Measurements from ENCODE around the gene FSCN2.

The FSCN2 gene

DNA sequence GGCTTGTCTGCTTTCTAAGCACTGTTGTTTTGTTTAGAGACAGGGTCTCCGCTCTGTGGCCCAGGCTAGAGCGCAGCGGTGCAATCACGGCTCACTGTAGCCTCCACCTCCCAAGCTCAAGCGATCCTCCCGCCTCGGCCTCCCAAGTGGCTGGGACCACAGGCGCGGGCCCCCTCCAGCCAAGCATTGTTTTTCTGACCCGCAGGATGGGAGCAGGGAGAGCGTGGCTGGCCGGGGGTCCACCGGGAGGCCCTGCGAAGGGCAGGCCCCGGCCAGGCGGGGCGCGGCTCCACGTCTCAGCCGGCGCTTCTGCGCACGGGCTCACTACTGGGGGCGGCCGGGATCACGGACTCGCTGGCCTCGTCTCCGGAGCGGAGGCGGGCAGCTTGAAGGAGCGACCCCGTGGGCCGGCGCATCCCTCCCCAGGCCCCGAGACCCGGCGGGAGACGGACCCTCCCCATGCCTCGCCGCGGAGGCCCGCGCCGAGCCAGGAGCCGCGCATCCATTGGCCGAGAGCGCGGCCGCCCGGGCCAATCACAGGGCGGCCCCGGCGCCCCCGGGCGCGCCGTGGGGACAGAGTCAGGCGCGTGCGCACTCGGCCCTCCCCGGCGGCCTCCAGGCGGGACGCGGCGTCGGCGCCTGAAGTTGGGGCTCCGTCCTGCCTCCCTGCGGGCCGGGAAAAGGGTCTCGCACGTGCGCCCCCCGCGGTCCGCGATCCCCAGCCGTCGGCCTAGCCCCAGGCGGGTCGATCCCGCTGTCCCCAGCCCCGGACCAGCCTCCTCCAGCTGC lies 40.5 kb upstream of the FSCN2 start:
- Histone ChIP-seq H3K27me3 (ENCODE audit: insufficient read depth, low read length) (no peaks in the 10 kb centered on the region), H3K9me3 (ENCODE audit: low read length) (no peaks in the 10 kb centered on the region), H3K79me2 (ENCODE audit: insufficient read depth, low read length) (no peaks in the 10 kb centered on the region), H3K4me3 (ENCODE audit: low read depth, low read length, poor library complexity, severe bottlenecking) (peak overlapping the region; percentile 56), H3K9me2 (ENCODE audit: low read depth, low read length) (no peaks in the 10 kb centered on the region), H3K4me2 (ENCODE audit: low read length) (peak overlapping the region; percentile 61), H2AFZ (ENCODE audit: low read length) (no peak overlapping the region), H3K36me3 (ENCODE audit: insufficient read depth, low read length) (no peaks in the 10 kb centered on the region), H3K27ac (ENCODE audit: low read depth, low read length, poor library complexity, severe bottlenecking) (no peak overlapping the region), H3K9ac (ENCODE audit: low read length) (peak overlapping the region; percentile 60), H3F3A (ENCODE audit: insufficient read depth, low read length) (no peaks in the 10 kb centered on the region), H4K20me1 (ENCODE audit: insufficient read depth, low read length) (no peaks in the 10 kb centered on the region), H3K4me1 (ENCODE audit: insufficient read depth, low read length, severe bottlenecking) (peaks cover 21% of the 10 kb centered on the region)
- TF ChIP-seq, protein P1, sequence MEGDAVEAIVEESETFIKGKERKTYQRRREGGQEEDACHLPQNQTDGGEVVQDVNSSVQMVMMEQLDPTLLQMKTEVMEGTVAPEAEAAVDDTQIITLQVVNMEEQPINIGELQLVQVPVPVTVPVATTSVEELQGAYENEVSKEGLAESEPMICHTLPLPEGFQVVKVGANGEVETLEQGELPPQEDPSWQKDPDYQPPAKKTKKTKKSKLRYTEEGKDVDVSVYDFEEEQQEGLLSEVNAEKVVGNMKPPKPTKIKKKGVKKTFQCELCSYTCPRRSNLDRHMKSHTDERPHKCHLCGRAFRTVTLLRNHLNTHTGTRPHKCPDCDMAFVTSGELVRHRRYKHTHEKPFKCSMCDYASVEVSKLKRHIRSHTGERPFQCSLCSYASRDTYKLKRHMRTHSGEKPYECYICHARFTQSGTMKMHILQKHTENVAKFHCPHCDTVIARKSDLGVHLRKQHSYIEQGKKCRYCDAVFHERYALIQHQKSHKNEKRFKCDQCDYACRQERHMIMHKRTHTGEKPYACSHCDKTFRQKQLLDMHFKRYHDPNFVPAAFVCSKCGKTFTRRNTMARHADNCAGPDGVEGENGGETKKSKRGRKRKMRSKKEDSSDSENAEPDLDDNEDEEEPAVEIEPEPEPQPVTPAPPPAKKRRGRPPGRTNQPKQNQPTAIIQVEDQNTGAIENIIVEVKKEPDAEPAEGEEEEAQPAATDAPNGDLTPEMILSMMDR (IDR thresholded peaks at IDR 0.05; ENCODE audit: low read length): no peak
- no peak for TF ChIP-seq EZH2 (IDR thresholded peaks at IDR 0.05; ENCODE audit: borderline replicate concordance, low read length)

DNA sequence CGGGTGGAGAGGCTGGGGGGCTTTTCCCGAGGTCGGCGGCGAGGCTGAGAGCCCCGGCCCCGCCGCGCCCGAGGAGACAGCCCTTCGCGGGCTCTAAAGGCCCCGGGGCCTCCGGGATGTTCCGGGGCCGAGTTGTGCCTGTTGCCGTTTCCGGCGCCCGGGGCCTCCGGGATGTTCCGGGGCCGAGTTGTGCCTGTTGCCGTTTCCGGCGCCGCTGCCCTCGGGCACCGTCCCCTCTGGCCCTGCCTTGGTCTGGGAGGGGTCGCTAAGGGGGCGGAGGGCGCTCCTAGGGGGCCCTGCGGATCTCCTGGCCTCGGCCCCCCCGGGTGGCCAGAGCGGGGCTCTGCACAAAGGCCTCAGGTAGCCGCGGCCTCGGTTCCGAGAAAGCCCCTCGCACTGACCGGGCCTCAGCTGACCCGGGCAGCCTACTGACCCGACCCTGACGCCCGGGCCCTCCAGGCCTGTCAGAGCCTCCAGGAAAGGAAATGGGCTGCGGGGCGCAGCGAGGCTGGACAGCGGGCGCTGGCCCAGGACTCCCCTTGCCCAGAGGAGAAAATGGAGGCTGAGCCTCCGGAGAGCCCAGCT lies 39.8 kb upstream of the FSCN2 start:
- peaks cover 21% of the 10 kb centered on the region for H3K4me1 ChIP-seq (ENCODE audit: insufficient read depth, low read length, severe bottlenecking)
- no peak overlapping the region for H2AFZ ChIP-seq (ENCODE audit: low read length)

DNA sequence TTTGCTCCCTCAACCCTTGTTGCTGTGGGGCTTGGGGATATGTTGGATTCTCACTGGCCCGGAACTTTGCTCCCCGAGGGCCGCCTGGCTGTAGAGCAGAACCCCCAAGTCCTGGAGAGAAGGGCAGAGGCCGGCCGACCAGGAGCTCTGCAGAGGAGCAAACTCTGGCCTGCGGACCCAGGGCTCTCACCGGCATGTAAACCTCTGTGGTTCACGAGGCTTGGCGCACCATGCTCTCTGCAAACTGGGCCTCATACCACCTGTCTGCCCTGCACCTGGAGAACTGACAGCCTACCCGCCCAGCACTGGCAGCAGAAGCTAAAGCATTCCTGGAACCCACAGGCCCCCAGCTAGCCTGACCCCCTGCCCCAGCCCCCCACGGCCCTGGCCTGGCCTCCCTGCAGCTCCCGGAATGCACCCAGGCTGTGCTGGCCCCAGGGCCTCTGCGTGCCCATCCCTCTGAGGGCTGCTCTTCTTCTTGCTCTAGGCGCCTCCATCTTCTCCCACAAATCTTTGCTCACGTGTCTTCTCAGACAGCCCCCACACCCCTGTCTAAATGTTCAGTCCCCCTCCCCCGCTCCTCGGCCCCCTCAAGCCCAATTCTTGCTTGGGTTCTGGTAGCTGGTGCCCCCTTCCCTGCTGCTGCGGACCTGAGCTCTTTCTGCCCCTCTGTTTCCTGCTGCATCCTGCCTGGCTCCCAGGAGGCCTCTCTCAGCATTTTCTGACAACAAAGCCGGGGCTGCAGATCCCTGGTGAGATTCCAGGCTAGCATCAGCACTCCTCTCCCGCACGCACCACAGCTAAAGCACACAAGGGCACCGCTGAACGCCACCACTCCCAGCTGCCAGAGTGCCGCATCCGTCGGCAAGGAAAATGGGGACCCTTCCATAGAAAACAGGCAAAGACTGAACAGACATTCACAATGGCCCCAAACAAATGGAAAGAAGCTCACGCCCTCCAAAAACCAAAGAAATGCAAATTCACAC lies 38.9 kb upstream of the FSCN2 start:
- Histone ChIP-seq H3F3A (ENCODE audit: insufficient read depth, low read length) (no peaks in the 10 kb centered on the region), H4K20me1 (ENCODE audit: insufficient read depth, low read length) (no peaks in the 10 kb centered on the region), H3K79me2 (ENCODE audit: insufficient read depth, low read length) (no peaks in the 10 kb centered on the region), H3K4me2 (ENCODE audit: low read length) (no peak overlapping the region), H3K9ac (ENCODE audit: low read length) (no peak overlapping the region), H3K4me1 (ENCODE audit: insufficient read depth, low read length, severe bottlenecking) (peaks cover 13% of the 10 kb centered on the region), H3K9me2 (ENCODE audit: low read depth, low read length) (no peaks in the 10 kb centered on the region), H3K36me3 (ENCODE audit: insufficient read depth, low read length) (no peaks in the 10 kb centered on the region), H3K27me3 (ENCODE audit: insufficient read depth, low read length) (peaks cover 4% of the 10 kb centered on the region; the same call in 1 of the 2 replicates), H3K27ac (ENCODE audit: low read depth, low read length, poor library complexity, severe bottlenecking) (no peak overlapping the region), H3K9me3 (ENCODE audit: low read length) (no peaks in the 10 kb centered on the region), H3K4me3 (ENCODE audit: low read depth, low read length, poor library complexity, severe bottlenecking) (no peak overlapping the region), H2AFZ (ENCODE audit: low read length) (no peak overlapping the region)
- TF ChIP-seq, protein P1 (IDR thresholded peaks at IDR 0.05; ENCODE audit: low read length): no peak
- TF ChIP-seq EZH2 (IDR thresholded peaks at IDR 0.05; ENCODE audit: borderline replicate concordance, low read length): no peak

More for the DNA sequence above, 39.8 kb upstream of the FSCN2 start:
- H3K36me3 ChIP-seq (ENCODE audit: insufficient read depth, low read length): no peaks in the 10 kb centered on the region
- peak overlapping the region; percentile 61 for H3K4me2 ChIP-seq (ENCODE audit: low read length)
- no peak overlapping the region for H3K27ac ChIP-seq (ENCODE audit: low read depth, low read length, poor library complexity, severe bottlenecking)
- H3K9ac ChIP-seq (ENCODE audit: low read length): peak overlapping the region; percentile 60
- no peaks in the 10 kb centered on the region for H4K20me1 ChIP-seq (ENCODE audit: insufficient read depth, low read length)
- no peaks in the 10 kb centered on the region for H3F3A ChIP-seq (ENCODE audit: insufficient read depth, low read length)
- peak overlapping the region; percentile 56 for H3K4me3 ChIP-seq (ENCODE audit: low read depth, low read length, poor library complexity, severe bottlenecking)
- no peaks in the 10 kb centered on the region for H3K9me3 ChIP-seq (ENCODE audit: low read length)
- 0 out of 2 replicates have a peak, but pooled peaks cover 2% of the 10 kb centered on the region for H3K27me3 ChIP-seq (ENCODE audit: insufficient read depth, low read length)
- no peaks in the 10 kb centered on the region for H3K79me2 ChIP-seq (ENCODE audit: insufficient read depth, low read length)
- no peaks in the 10 kb centered on the region for H3K9me2 ChIP-seq (ENCODE audit: low read depth, low read length)
- no peak for TF ChIP-seq EZH2 (IDR thresholded peaks at IDR 0.05; ENCODE audit: borderline replicate concordance, low read length)
- TF ChIP-seq, protein P1 (IDR thresholded peaks at IDR 0.05; ENCODE audit: low read length): no peak
